HepG2 (cell line): ENCODE measurements around the gene AARS2. TPM values are rescaled to one million over a fixed set of nuclear protein-coding genes. Genes with fewer than 3 reads are reported as not detected.

Source experiments
- ATAC-seq: fragments of 200-7000 bp; cut with Tn5 transposase; 3 replicates; pipeline ENCODE4 v1.9.1; 2020; ENCODE audit warnings: mild to moderate bottlenecking, moderate library complexity
- BruUV-seq: library from RNA; stranded (reverse); fragments of 400-500 nt; replicated peaks from 2 replicates; lab custom pipeline; 2021; lab: Mats Ljungman, UMichigan
- CTCF ChIA-PET: fragments of 300-600 bp; formaldehyde crosslinking; extraction: SDS; loops from one replicate; lab custom pipeline; 2021; ENCODE audit warnings: low total read pairs, inconsistent platforms, low intra/inter-chr PET ratio; lab: Yijun Ruan, JAX
- POLR2A ChIA-PET: fragments of 350-600 bp; sonication (Branson Sonifier 250); formaldehyde crosslinking; loops from one replicate; lab custom pipeline; 2020; ENCODE audit warnings: antibody characterized with exemption, inconsistent platforms; lab: Yijun Ruan, JAX
- DNase-seq: peaks from one replicate; pipeline ENCODE4 v3.0.0-alpha.2; 2015; ENCODE audit warnings: low spot score
- FAIRE-seq: peaks from 3 replicates; lab custom pipeline; 2011; peaks lifted over from hg19 to GRCh38; lab: Jason Lieb, UNC
- H2AFZ ChIP-seq: one replicate; pipeline ENCODE4 v1.6.1; 2011; ENCODE audit warnings: low read length, inconsistent platforms
- H3K27ac ChIP-seq: fragments of 300-600 bp; 3 replicates; pipeline ENCODE4 v1.8.0; 2011; ENCODE audit warnings: mixed run types, mild to moderate bottlenecking, mixed read lengths, low read length, inconsistent platforms; ENCODE audit not compliant: insufficient read depth; ENCODE audit errors: extremely low read length
- H3K27me3 ChIP-seq, 2 experiments: fragments of 200-600 bp in 1 of 2; 2 replicates in 1 of 2; 3 replicates in 1 of 2; pipeline versions ENCODE4 v1.6.0 to v1.8.0; 2011; ENCODE audit warnings: low read length in 2 of 2, mild to moderate bottlenecking in 2 of 2, moderate library complexity in 2 of 2, inconsistent platforms in 1 of 2; ENCODE audit not compliant: insufficient read depth in 2 of 2, control insufficient read depth in 1 of 2
- H3K36me3 ChIP-seq, 2 experiments: fragments of 200-600 bp in 1 of 2; replicated peaks in 1 of 2; 2 replicates in 1 of 2; 3 replicates in 1 of 2; pipeline versions ENCODE4 v1.5.1 to v1.8.0; 2011; ENCODE audit warnings: low read length in 2 of 2, inconsistent platforms in 1 of 2; ENCODE audit not compliant: insufficient read depth in 2 of 2, control insufficient read depth in 1 of 2
- H3K4me1 ChIP-seq: 2 replicates; pipeline ENCODE4 v1.5.1; 2012; ENCODE audit warnings: low read length, inconsistent platforms; ENCODE audit not compliant: insufficient read depth
- H3K4me2 ChIP-seq: 2 replicates; pipeline ENCODE4 v1.6.0; 2011; ENCODE audit warnings: low read depth, low read length, inconsistent platforms
- H3K4me3 ChIP-seq, 3 experiments: fragments of 200-600 bp in 1 of 3; sonication (generic), shearing (Covaris generic) in 1 of 3; replicated peaks in 1 of 3; 2 replicates each; pipeline ENCODE4 v1.5.1; 2011 to 2016; ENCODE audit warnings: low read length in 3 of 3, inconsistent platforms in 2 of 3, low read depth in 2 of 3, mild to moderate bottlenecking in 2 of 3, control low read depth in 1 of 3, mixed read lengths in 1 of 3; ENCODE audit not compliant: insufficient read depth in 1 of 3
- H3K79me2 ChIP-seq: one replicate; pipeline ENCODE4 v1.6.1; 2011; ENCODE audit warnings: low read length, inconsistent platforms; ENCODE audit not compliant: insufficient read depth
- H3K9ac ChIP-seq: 2 replicates; pipeline ENCODE4 v1.6.0; 2011; ENCODE audit warnings: mild to moderate bottlenecking, low read depth, low read length, inconsistent platforms; ENCODE audit not compliant: insufficient read depth
- H3K9me3 ChIP-seq: 2 replicates; pipeline ENCODE4 v1.5.1; 2012; ENCODE audit warnings: mild to moderate bottlenecking, low read length
- H4K20me1 ChIP-seq: 2 replicates; pipeline ENCODE4 v1.6.0; 2011; ENCODE audit warnings: inconsistent platforms, mild to moderate bottlenecking, low read length, moderate library complexity; ENCODE audit not compliant: insufficient read depth
- AGO2 ChIP-seq: fragments of 200-400 bp; formaldehyde crosslinking; optimal IDR thresholded peaks from 2 replicates; pipeline ENCODE3; 2017; ENCODE audit warnings: mild to moderate bottlenecking, low read depth, low read length, moderate library complexity
- BRD4 ChIP-seq: sonication (generic); formaldehyde crosslinking; IDR thresholded peaks from 2 replicates; pipeline ENCODE4 v1.4.0; 2020; ENCODE audit warnings: missing genetic modification reagents
- HOXA5 ChIP-seq: sonication (generic); formaldehyde crosslinking; IDR thresholded peaks from 2 replicates; pipeline ENCODE4 v1.4.0; 2020; ENCODE audit warnings: missing genetic modification reagents
- NR1H2 ChIP-seq: sonication (generic); formaldehyde crosslinking; IDR thresholded peaks from 2 replicates; pipeline ENCODE4 v1.8.1; 2022; ENCODE audit warnings: low read depth, missing genetic modification reagents, borderline replicate concordance
- WGBS: methylation state at CpG from one replicate; pipeline ENCODE4 v1.1.6; 2017; ENCODE audit warnings: low lambda C conversion rate; 5-methylcytosine and 5-hydroxymethylcytosine counted together
- in situ Hi-C: cut with HindIII; loops from 2 replicates; pipeline ENCODE4 v1.10.0; 2017; ENCODE audit warnings: low pct_unique_long_range_greater_than_20kb; ENCODE audit not compliant: extremely low pct_ligation_motif_present
- intact Hi-C: fragments of 100-400 bp; cut with micrococcal nuclease; formaldehyde crosslinking; loops from one replicate; pipeline ENCODE4 v1.10.0; 2022; ENCODE audit not compliant: unreplicated experiment
- polyA plus RNA-seq, 8 experiments: library from polyadenylated mRNA; depleted of rRNA in 3 of 8; stranded (reverse) in 7 of 8; unstranded in 1 of 8; fragments of >200 nt; fragmentation: Illumina TruSeq in 4 of 8; extraction: Trizol in 4 of 8; gene quantifications; 2 replicates each; pipeline versions ENCODE4 v1.2.1 to v1.2.3, GENCODE V29; 2011 to 2016; ENCODE audit warnings: low read depth in 4 of 8, missing spikeins in 1 of 8, mixed read lengths in 1 of 8; ENCODE audit not compliant: insufficient read depth in 1 of 8
- total RNA-seq, 5 experiments: library from RNA; depleted of rRNA; stranded (reverse); fragments of >200 nt; fragmentation: Illumina TruSeq; extraction: Trizol; gene quantifications; 2 replicates each; pipeline ENCODE4 v1.2.3, GENCODE V29; 2016; ENCODE audit warnings: low read depth in 1 of 5
- TF ChIP-seq, protein P1 (sequence below): sonication (generic); formaldehyde crosslinking; IDR thresholded peaks from 2 replicates; pipeline ENCODE4 v1.4.0; 2020; ENCODE audit warnings: missing genetic modification reagents, borderline replicate concordance

AARS2 gene
- total and polyA plus RNA-seq, 2 of the 13 experiments (the other 11 are each of a cell fraction or from before 2014, with no cell fraction given) = 7.5 to 24.1 TPM

DNA sequence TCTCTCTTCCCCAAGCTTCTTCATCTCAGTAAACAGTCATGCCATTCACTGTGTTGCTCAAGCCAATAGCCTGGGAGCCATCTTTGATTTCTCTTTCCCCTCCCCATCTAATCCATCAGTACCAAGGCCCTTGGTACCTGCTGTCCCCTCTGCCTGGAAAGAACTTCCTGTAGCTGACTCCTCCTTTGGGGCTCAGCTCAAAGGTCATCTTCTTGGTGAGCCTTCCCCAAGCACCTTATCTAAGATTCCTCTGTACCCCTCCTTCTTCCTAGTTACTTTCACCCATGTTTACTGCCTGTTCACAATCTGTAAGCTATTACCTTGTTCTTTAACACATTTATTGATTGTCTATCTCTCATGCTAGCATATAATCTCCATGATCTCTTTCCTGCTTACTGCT is 3.5 kb downstream of the AARS2 start (continued):
- TF ChIP-seq, protein P1, sequence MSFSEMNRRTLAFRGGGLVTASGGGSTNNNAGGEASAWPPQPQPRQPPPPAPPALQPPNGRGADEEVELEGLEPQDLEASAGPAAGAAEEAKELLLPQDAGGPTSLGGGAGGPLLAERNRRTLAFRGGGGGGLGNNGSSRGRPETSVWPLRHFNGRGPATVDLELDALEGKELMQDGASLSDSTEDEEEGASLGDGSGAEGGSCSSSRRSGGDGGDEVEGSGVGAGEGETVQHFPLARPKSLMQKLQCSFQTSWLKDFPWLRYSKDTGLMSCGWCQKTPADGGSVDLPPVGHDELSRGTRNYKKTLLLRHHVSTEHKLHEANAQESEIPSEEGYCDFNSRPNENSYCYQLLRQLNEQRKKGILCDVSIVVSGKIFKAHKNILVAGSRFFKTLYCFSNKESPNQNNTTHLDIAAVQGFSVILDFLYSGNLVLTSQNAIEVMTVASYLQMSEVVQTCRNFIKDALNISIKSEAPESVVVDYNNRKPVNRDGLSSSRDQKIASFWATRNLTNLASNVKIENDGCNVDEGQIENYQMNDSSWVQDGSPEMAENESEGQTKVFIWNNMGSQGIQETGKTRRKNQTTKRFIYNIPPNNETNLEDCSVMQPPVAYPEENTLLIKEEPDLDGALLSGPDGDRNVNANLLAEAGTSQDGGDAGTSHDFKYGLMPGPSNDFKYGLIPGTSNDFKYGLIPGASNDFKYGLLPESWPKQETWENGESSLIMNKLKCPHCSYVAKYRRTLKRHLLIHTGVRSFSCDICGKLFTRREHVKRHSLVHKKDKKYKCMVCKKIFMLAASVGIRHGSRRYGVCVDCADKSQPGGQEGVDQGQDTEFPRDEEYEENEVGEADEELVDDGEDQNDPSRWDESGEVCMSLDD = no peak

DNA sequence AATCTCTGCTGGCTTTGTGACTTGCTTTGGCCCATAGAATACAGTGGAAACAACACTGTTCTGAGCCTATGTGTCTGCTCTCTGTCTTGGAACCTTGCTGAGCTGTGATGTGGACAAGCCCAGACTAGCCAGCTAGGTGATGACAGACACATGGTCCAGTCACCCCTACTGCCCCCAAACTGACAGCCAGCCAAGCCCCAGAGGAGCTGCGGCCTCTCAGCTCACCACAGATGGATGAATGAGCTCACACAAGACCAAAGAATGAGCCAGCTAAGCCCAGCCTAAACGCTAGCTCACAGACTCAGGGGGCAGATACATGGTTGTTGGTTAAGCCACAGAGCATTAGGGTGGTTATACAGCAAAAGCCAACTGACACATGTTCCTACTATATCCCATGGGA is 4.1 kb downstream of the AARS2 start:
- Histone ChIP-seq H4K20me1 (no peaks in the 10 kb centered on the region), H3K9me3 (no peaks in the 10 kb centered on the region), H2AFZ (no peak overlapping the region), H3K4me1 (peaks cover 13% of the 10 kb centered on the region), H3K79me2 (peaks cover 15% of the 10 kb centered on the region), H3K9ac (no peak overlapping the region), H3K36me3 (peaks cover 40 to 71% of the 10 kb centered on the region in 2 experiments), H3K27me3 (peaks cover 0 to 3% of the 10 kb centered on the region in 2 experiments; a peak in 1 of 5 replicates), H3K4me3 (no peak overlapping the region), H3K27ac (no peak overlapping the region), H3K4me2 (no peak overlapping the region)
- FAIRE-seq = no peak
- no peak for DNase-seq
- ChIA-PET CTCF (no interaction called here), POLR2A (interaction anchor here (0.7 to 0.8 kb wide), 2 partner anchors 38 to 78 kb away, joined by 3 read pairs; partner anchors contain the start of gene CDC5L)
- no peak for ATAC-seq
- BruUV-seq = no TSS peak
- intact Hi-C loops (no loop called here), in situ Hi-C loops (no loop called here)
- WGBS = 100% methylated on average over 1 of the region's 2 CpGs
- no peak for TF ChIP-seq NR1H2 (CRISPR knock-in tag)

DNA sequence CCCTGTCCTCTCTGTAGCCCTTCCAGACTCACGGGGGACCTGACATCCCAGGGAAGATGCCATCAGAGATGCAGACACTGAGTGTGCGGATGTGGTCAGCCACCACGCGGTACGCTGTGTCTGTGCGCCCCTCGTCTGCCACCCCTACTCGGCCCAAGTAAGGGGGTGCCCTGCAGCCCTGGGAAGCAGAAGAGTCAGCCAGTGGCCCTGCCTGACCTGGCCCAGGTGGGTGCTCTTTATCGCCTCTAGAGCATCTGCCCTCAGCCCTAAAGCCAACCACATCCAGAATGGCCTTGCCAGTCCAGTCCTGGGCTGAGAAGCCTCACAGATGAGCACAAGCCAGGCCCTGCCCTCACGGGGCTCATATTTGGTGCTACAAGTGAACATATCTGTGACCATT is 5.9 kb downstream of the AARS2 start:
- 99% methylated on average over 10 of the region's 10 CpGs for WGBS
- H3K9me3 ChIP-seq = no peaks in the 10 kb centered on the region
- no peak for TF ChIP-seq BRD4 (CRISPR knock-in tag)
- TF ChIP-seq AGO2 = peak; percentile 56
- TF ChIP-seq HOXA5 = no peak
- peaks cover 57 to 90% of the 10 kb centered on the region in 2 experiments for H3K36me3 ChIP-seq
- no peaks in the 10 kb centered on the region; a peak in 1 of 5 replicates for H3K27me3 ChIP-seq
- no peak overlapping the region for H3K9ac ChIP-seq
- in situ Hi-C loops (no loop called here), intact Hi-C loops (no loop called here)
- FAIRE-seq (no peak), ATAC-seq (no peak), DNase-seq (no peak)
- H2AFZ ChIP-seq = no peak overlapping the region
- H4K20me1 ChIP-seq = no peaks in the 10 kb centered on the region
- ChIA-PET CTCF (no interaction called here), POLR2A (no interaction called here)
- H3K4me2 ChIP-seq = no peak overlapping the region
- H3K4me1 ChIP-seq = peaks cover 9% of the 10 kb centered on the region
- peaks cover 8% of the 10 kb centered on the region for H3K79me2 ChIP-seq
- no peak overlapping the region for H3K4me3 ChIP-seq
- BruUV-seq = no TSS peak
- H3K27ac ChIP-seq = no peak overlapping the region
